H9 (cell line): ENCODE measurements around the gene ADAMTSL3. TPM values are rescaled to one million over a fixed set of nuclear protein-coding genes. Genes with fewer than 3 reads are reported as not detected.

Source experiments
- DNase-seq: peaks from one replicate; pipeline ENCODE4 v3.0.0-alpha.2; 2017
- H2AFZ ChIP-seq: one replicate; pipeline ENCODE4 v1.6.1; 2013; ENCODE audit warnings: mild to moderate bottlenecking, low read length, control low read depth, moderate library complexity
- H2AK5ac ChIP-seq: 2 replicates; pipeline ENCODE4 v1.6.1; 2013; ENCODE audit warnings: low read length, control low read depth, mixed read lengths; ENCODE audit not compliant: insufficient read length
- H2BK120ac ChIP-seq: one replicate; pipeline ENCODE4 v1.6.1; 2013; ENCODE audit warnings: low read depth, mild to moderate bottlenecking, low read length, control low read depth, inconsistent platforms; ENCODE audit not compliant: poor library complexity, severe bottlenecking
- H2BK12ac ChIP-seq: 2 replicates; pipeline ENCODE4 v1.6.1; 2013; ENCODE audit warnings: low read length, control low read depth, mixed read lengths, low read depth; ENCODE audit not compliant: insufficient read length
- H2BK15ac ChIP-seq: 2 replicates; pipeline ENCODE4 v1.6.1; 2013; ENCODE audit warnings: low read depth, low read length, control low read depth
- H2BK20ac ChIP-seq: one replicate; pipeline ENCODE4 v1.6.1; 2013; ENCODE audit warnings: low read depth, mild to moderate bottlenecking, low read length, control low read depth, inconsistent platforms; ENCODE audit not compliant: poor library complexity, severe bottlenecking
- H2BK5ac ChIP-seq: 2 replicates; pipeline ENCODE4 v1.6.1; 2013; ENCODE audit warnings: low read length, control low read depth, mixed read lengths; ENCODE audit not compliant: insufficient read length
- H3K14ac ChIP-seq: 2 replicates; pipeline ENCODE4 v1.6.1; 2013; ENCODE audit warnings: low read length, control low read depth; ENCODE audit not compliant: insufficient read depth
- H3K18ac ChIP-seq: 2 replicates; pipeline ENCODE4 v1.6.1; 2013; ENCODE audit warnings: low read depth, mild to moderate bottlenecking, mixed read lengths, low read length, control low read depth; ENCODE audit not compliant: insufficient read length
- H3K23ac ChIP-seq: 2 replicates; pipeline ENCODE4 v1.6.1; 2013; ENCODE audit warnings: low read length, control low read depth, mixed read lengths, low read depth; ENCODE audit not compliant: insufficient read length
- H3K23me2 ChIP-seq: 2 replicates; pipeline ENCODE4 v1.6.1; 2013; ENCODE audit warnings: low read depth, mild to moderate bottlenecking, mixed read lengths, low read length, control low read depth; ENCODE audit not compliant: insufficient read length, poor library complexity, severe bottlenecking
- H3K27ac ChIP-seq: 2 replicates; pipeline ENCODE4 v1.5.1; 2013; ENCODE audit warnings: low read length, control low read depth, mixed read lengths, low read depth; ENCODE audit not compliant: insufficient read length
- H3K27me3 ChIP-seq: 2 replicates; pipeline ENCODE4 v1.6.1; 2013; ENCODE audit warnings: low read length, control low read depth, inconsistent platforms; ENCODE audit not compliant: insufficient read depth
- H3K4ac ChIP-seq: 2 replicates; pipeline ENCODE4 v1.6.1; 2013; ENCODE audit warnings: low read depth, mild to moderate bottlenecking, control low read depth, inconsistent platforms, low read length, moderate library complexity
- H3K4me1 ChIP-seq: 2 replicates; pipeline ENCODE4 v1.6.1; 2013; ENCODE audit warnings: low read length, control low read depth, inconsistent platforms; ENCODE audit not compliant: insufficient read depth
- H3K4me2 ChIP-seq: 2 replicates; pipeline ENCODE4 v1.6.1; 2013; ENCODE audit warnings: low read length, control low read depth, mixed read lengths; ENCODE audit not compliant: insufficient read length, insufficient read depth
- H3K56ac ChIP-seq: 2 replicates; pipeline ENCODE4 v1.6.1; 2013; ENCODE audit warnings: low read depth, mild to moderate bottlenecking, mixed read lengths, low read length, control low read depth; ENCODE audit not compliant: insufficient read length
- H3K79me1 ChIP-seq: 2 replicates; pipeline ENCODE4 v1.6.1; 2013; ENCODE audit warnings: low read depth, mild to moderate bottlenecking, moderate library complexity, low read length, control low read depth, inconsistent platforms; ENCODE audit not compliant: insufficient read depth, poor library complexity, severe bottlenecking
- H3K79me2 ChIP-seq: 2 replicates; pipeline ENCODE4 v1.6.1; 2013; ENCODE audit warnings: low read length, control low read depth, inconsistent platforms; ENCODE audit not compliant: insufficient read depth
- H3K9ac ChIP-seq: 2 replicates; pipeline ENCODE4 v1.6.1; 2013; ENCODE audit warnings: low read length, control low read depth, mixed read lengths; ENCODE audit not compliant: insufficient read length; ENCODE audit errors: extremely low read depth
- H3K9me3 ChIP-seq: one replicate; pipeline ENCODE4 v1.6.1; 2013; ENCODE audit warnings: low read depth, low read length, inconsistent platforms; ENCODE audit not compliant: control insufficient read depth
- H3T11ph ChIP-seq: one replicate; pipeline ENCODE4 v1.6.1; 2013; ENCODE audit warnings: mild to moderate bottlenecking, low read length, control low read depth, inconsistent platforms
- H4K20me1 ChIP-seq: one replicate; pipeline ENCODE4 v1.6.1; 2013; ENCODE audit not compliant: control insufficient read depth, insufficient read length, insufficient read depth
- H4K5ac ChIP-seq: 2 replicates; pipeline ENCODE4 v1.6.1; 2013; ENCODE audit warnings: low read depth, mild to moderate bottlenecking, mixed read lengths, low read length, control low read depth; ENCODE audit not compliant: insufficient read length
- H4K8ac ChIP-seq: replicated peaks from 2 replicates; pipeline ENCODE4 v1.6.1; 2013; ENCODE audit warnings: low read length, control low read depth, mixed read lengths, low read depth; ENCODE audit not compliant: insufficient read length
- H4K91ac ChIP-seq: 2 replicates; pipeline ENCODE4 v1.6.1; 2013; ENCODE audit warnings: low read depth, mild to moderate bottlenecking, moderate library complexity, mixed read lengths, low read length, control low read depth; ENCODE audit not compliant: insufficient read length
- H3K27ac Mint-ChIP-seq, 3 experiments: 2 replicates in 2 of 3; 3 replicates in 1 of 3; pipeline ENCODE4 v1.8.0; 2020 to 2021; ENCODE audit warnings: mixed read lengths in 3 of 3, mild to moderate bottlenecking in 1 of 3, moderate library complexity in 1 of 3
- H3K27me3 Mint-ChIP-seq: 2 replicates; pipeline ENCODE4 v1.8.0; 2021; ENCODE audit warnings: low read depth, mild to moderate bottlenecking, moderate library complexity, mixed read lengths
- H3K36me3 Mint-ChIP-seq, 3 experiments: 2 replicates in 2 of 3; 3 replicates in 1 of 3; pipeline ENCODE4 v1.8.0; 2020 to 2021; ENCODE audit warnings: low read depth in 3 of 3, mixed read lengths in 3 of 3; ENCODE audit not compliant: insufficient read depth in 1 of 3
- H3K4me1 Mint-ChIP-seq, 2 experiments: 2 replicates each; pipeline ENCODE4 v1.8.0; 2020; ENCODE audit warnings: mixed read lengths in 2 of 2
- H3K4me3 Mint-ChIP-seq, 2 experiments: 2 replicates in 1 of 2; 3 replicates in 1 of 2; pipeline ENCODE4 v1.8.0; 2020 to 2021; ENCODE audit warnings: mild to moderate bottlenecking in 2 of 2, mixed read lengths in 2 of 2, moderate library complexity in 1 of 2
- H3K9me3 Mint-ChIP-seq, 2 experiments: 2 replicates in 1 of 2; 3 replicates in 1 of 2; pipeline ENCODE4 v1.8.0; 2020; ENCODE audit warnings: mild to moderate bottlenecking in 2 of 2, mixed read lengths in 2 of 2, moderate library complexity in 1 of 2
- CTCF ChIP-seq: fragments of 200-600 bp; sonication (generic); conservative IDR thresholded peaks from 3 replicates; pipeline ENCODE4 v1.8.0; 2021; ENCODE audit warnings: antibody characterized with exemption, mild to moderate bottlenecking
- WGBS: extraction: QIAGEN DNeasy Blood & Tissue Kit; methylation state at CpG from one replicate; pipeline ENCODE4 v1.1.7; 2013; ENCODE audit warnings: missing lambda C conversion rate, low lambda C conversion rate, mixed read lengths; ENCODE audit not compliant: insufficient read length; ENCODE audit errors: extremely low coverage; 5-methylcytosine and 5-hydroxymethylcytosine counted together
- total RNA-seq: library from RNA; stranded (reverse); gene quantifications from 2 replicates; pipeline ENCODE4 v1.2.1, GENCODE V29; 2021

ADAMTSL3 gene
- total RNA-seq, 1 experiment from 2014 or later, result 0.39 TPM

- Histone ChIP-seq H3K23ac (no peak overlapping the region), H4K8ac (no peak overlapping the region), H2BK12ac (no peak overlapping the region), H2BK120ac (no peak overlapping the region), H3K18ac (no peak overlapping the region), H2BK15ac (no peak overlapping the region), H4K5ac (no peak overlapping the region), H3K4ac (no peak overlapping the region), H3K4me2 (no peak overlapping the region), H2AK5ac (no peak overlapping the region), H3K56ac (no peak overlapping the region), H3K23me2 (no peaks in the 10 kb centered on the region), H3K79me2 (no peaks in the 10 kb centered on the region), H4K91ac (no peak overlapping the region), H3K79me1 (no peaks in the 10 kb centered on the region), H3K27me3 (no peaks in the 10 kb centered on the region), H3K4me1 (no peaks in the 10 kb centered on the region), H3K9ac (no peak overlapping the region), H2BK5ac (no peak overlapping the region), H4K20me1 (no peaks in the 10 kb centered on the region), H2BK20ac (no peak overlapping the region), H2AFZ (no peak overlapping the region), H3K9me3 (no peaks in the 10 kb centered on the region), H3T11ph (no peak overlapping the region), H3K27ac (no peak overlapping the region), H3K14ac (no peak overlapping the region)
- no peak for TF ChIP-seq CTCF
- Mint-ChIP-seq H3K9me3 (peaks cover 0 to 2% of the 10 kb centered on the region in 2 experiments; a peak in 1 of 5 replicates), H3K27ac (no peak overlapping the region), H3K27me3 (peaks cover 8% of the 10 kb centered on the region), H3K36me3 (peaks cover 0 to 3% (median 0%) of the 10 kb centered on the region in 3 experiments; a peak in 2 of 7 replicates), H3K4me1 (peaks cover 0 to 2% of the 10 kb centered on the region in 2 experiments; a peak in 1 of 4 replicates), H3K4me3 (no peak overlapping the region)
- no CpG with 5 or more reads among the region's 3 CpGs for WGBS
- DNase-seq, result no peak
Observed at GRCh38 chr15:84033793-84034553, 380.1 kb downstream of the ADAMTSL3 start.
